ENCODE data around the gene DENND5B.
"Not testable (repeated sequence)": the region's sequence is repeated elsewhere in the genome, so short reads cannot be mapped to it uniquely, and the experiment has no call there.

The DENND5B gene

GRCh38 chr12:31456562-31456961 lies 134.4 kb downstream of the DENND5B start:
- no peak for DNase-seq

GRCh38 chr12:31444736-31445135 lies 146.2 kb downstream of the DENND5B start:
- DNase-seq, result no peak

DNA sequence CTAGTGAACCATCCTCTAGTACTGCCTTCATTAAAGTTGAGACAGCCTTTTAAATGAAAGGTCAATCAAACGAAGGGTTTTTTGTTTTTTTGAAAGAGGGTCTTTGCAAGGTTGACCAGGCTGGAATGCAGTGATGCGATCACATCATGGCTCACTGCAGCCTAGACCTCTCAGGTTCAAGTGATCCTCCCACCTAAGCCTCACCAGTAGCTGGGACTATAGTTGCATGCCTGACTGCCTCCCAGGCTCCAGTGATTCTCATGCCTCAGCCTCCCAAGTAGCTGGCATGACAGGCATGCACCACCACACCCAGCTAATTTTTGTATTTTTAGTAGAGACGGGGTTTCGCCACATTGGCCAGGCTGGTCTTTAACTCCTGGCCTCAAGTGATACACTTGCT lies 150.3 kb downstream of the DENND5B start:
- no peak for DNase-seq

DNA sequence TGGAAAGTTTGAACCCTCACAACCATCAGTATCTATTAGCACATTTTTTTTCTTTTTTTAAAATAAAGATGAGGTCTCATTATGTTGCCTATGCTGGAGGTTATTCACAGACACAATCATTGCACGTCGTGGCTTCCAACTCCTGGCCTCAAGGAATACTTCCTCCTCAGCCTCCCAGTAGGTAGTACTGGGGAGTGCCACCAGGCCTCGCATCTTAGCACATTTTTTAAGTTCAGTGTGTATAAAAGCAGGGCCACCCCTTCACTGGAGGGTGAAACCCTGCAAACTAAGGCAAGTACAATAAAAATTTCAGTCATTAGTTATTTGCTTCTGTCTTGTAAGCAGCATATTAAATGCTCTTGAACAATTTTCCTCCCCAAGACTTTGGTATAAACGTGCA lies 150.8 kb downstream of the DENND5B start:
- DNase-seq, result no peak

- no peak for DNase-seq
Observed at GRCh38 chr12:31431721-31432240, 159.2 kb downstream of the DENND5B start.

GRCh38 chr12:31423405-31423804 lies 167.5 kb downstream of the DENND5B start:
- no peak for DNase-seq

GRCh38 chr12:31412292-31412801 lies 178.6 kb downstream of the DENND5B start:
- DNase-seq, result no peak

- no peak for DNase-seq
Observed at GRCh38 chr12:31408763-31409162, 182.2 kb downstream of the DENND5B start.

- no peak for DNase-seq
Observed at GRCh38 chr12:31407562-31407961, 183.4 kb downstream of the DENND5B start.

DNA sequence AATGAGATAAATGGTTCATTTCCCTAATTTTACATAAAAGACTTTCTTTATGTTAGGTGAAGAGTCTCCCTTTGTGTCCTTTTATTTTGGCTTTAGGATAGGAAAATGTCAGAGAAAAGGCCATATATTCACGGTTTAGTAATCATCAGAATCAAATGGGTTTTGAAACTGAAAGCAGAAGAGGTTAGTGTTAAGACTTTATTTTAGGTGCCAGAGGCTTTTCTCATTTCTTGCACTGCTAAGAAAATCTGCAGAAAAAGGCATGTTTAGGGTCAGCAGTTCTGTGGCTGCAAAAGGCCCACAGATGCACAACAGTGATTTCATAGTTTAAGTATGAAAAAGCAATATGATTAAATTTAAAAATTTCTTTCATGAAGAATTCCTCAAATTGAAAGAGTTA lies 184.6 kb downstream of the DENND5B start:
- DNase-seq, result no peak

DNA sequence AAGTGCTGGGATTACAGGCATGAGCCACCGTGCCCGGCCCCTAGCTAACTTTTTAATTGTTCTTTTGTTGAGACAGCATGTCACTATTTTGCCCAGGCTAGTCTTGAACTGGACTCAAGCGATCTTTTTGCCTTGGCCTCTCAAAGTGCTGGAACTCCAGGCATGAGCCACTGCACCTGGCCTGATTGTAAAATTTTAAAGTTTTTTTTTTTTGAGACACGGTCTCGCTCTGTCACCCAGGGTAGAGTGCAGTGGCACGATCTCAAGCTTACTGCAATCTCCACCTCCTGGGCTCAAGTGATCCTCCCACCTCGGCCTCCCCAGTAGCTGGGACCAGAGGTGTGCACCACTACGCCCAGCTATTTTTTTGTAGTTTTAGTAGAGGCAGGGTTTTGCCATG lies 185.9 kb downstream of the DENND5B start:
- no peak for DNase-seq

DNA sequence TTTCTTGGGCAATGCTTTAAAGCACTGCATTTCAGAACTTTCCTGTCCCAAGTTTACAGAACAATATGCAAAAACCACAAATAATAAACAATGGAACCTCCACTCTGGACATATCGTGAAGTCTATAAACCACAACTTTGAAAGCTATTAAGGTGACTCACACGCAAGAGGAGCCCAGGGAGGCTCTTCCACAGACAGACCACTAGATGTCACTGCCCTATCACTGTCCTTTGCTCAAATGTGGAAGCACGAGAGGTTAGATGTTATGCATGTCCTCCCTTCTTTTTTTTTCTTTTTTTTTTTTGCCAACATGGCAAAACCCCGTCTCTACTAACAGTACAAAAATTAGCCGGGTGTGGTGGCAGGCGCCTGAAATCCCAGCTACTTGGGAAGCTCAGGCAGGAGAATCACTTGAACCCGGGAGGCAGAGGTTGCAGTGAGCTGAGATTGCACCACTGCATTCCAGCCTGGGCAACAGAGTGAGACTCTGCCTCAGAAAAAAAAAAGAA lies 187.8 kb downstream of the DENND5B start:
- DNase-seq, result peak; percentile 68 to 73

DNA sequence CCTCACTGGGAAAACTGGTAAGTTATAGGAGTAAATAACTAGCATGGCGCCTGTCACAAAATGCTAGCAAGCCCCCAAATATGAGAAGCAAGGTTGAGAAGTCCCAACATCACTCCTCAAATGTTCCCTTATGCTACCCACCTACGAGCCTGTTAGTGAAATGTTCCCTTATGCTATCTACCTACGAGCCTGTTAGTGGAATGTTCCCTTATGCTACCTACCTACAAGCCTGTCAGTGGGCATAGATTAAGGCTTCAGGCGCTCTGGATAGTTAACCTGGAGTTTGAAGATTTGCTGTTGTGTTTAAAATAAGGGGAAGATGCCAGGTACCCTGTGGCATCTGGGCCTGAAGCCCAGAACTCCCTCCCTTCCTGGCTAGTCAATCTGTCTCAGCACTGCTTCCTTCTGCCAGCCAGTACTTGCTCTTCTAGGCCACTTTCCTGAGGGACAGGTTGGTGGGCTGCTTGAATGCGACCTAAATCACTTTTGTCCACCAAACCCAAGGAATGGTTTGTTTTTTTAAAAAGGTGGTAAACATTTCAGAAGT lies 197.9 kb downstream of the DENND5B start:
- DNase-seq, result no peak

DNA sequence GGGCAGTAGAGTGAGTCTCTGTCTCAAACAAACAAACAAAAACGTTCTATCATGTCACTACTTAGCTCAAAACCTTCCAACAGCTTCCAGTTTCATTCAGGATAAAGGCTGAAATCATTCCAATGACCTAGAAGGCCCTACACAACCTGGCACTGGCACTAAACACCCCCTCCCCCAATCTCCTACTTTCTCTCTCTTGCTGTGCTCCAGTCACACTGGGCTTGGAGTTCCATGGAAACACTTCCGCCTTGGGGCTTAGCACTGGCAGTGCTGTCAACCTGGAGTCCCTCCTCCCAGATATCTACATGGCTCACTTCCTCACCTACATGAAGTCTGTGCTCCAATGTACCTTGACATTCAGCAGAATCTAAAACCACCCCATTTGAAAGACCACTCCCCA lies 199.9 kb downstream of the DENND5B start:
- no peak for DNase-seq

- DNase-seq, result no peak
Observed at GRCh38 chr12:31388713-31389112, 202.2 kb downstream of the DENND5B start.

DNA sequence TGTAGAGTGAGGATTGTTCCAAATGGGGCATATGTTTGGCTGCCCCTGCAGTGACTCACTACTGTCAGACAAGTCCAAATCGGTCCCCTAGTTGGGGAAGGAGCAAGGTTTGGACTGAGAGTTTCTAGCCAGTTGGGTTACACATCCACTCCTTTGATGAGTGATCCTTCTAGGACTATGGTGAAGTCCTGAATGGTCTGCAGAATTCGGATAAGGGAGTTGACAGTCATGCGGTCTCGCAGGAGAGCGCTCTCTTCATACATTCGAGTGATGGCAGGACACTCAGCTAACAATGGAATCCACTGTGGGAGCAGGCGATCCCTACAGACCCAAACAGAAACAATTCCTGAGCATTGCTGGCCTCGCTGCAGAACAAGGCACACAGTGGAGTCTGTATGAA lies 203.5 kb downstream of the DENND5B start:
- DNase-seq, result no peak

GRCh38 chr12:31387011-31387410 lies 203.9 kb downstream of the DENND5B start:
- DNase-seq, result no peak

- no peak for DNase-seq
Observed at GRCh38 chr12:31386364-31386777, 204.6 kb downstream of the DENND5B start.

- DNase-seq, result not testable (repeated sequence)
Observed at GRCh38 chr12:31377210-31377609, 213.7 kb downstream of the DENND5B start.

DNA sequence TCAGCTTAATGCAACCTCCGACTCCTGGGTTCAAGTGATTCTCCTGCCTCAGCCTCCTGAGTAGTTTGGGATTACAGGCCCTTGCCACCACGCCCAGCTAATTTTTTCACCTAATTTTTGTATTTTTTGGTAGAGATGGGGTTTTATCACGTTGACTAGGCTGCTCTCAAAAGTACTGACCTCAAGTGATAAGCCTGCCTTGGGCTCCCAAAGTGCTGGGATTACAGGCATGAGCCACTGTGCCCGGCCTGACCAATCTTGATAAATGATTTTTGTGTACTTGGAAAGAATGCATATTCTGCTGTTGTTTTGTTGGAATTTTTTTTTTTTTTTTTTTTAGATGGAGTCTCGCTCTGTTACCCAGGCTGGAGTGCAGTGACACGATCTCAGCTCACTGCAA lies 215.5 kb downstream of the DENND5B start:
- not testable (repeated sequence) for DNase-seq

GRCh38 chr12:31371256-31371620 lies 219.7 kb downstream of the DENND5B start:
- DNase-seq, result no peak

- DNase-seq, result no peak
Observed at GRCh38 chr12:31370531-31371255, 220.2 kb downstream of the DENND5B start.

- no peak for DNase-seq
Observed at GRCh38 chr12:31369712-31370521, 221.0 kb downstream of the DENND5B start.

Measured in AML-193 (cell line).